HCT116 (cell line): ENCODE data around the gene TMEM115. TPM values are rescaled to one million over a fixed set of nuclear protein-coding genes. Genes with fewer than 3 reads are reported as not detected.

Source experiments
- ATAC-seq: fragments of 200-7000 bp; cut with Tn5 transposase; 2 replicates; pipeline ENCODE4 v1.9.1; 2020; ENCODE audit warnings: mild to moderate bottlenecking, moderate library complexity
- BruUV-seq: library from RNA; stranded (reverse); fragments of 400-500 nt; replicated peaks from 2 replicates; lab custom pipeline; 2021; lab: Mats Ljungman, UMichigan
- CTCF ChIA-PET: fragments of 300-600 bp; sonication (Branson Sonifier 250); formaldehyde crosslinking; loops from one replicate; lab custom pipeline; 2021; ENCODE audit warnings: antibody characterized with exemption; lab: Charles Lee
- POLR2A ChIA-PET: fragments of 300-600, 350-600 bp; sonication (Branson Sonifier 250); formaldehyde crosslinking; loops from one replicate; lab custom pipeline; 2021; ENCODE audit warnings: antibody characterized with exemption; lab: Charles Lee
- RAD21 ChIA-PET, 2 experiments: fragments of 300-600 bp; sonication (Branson Sonifier 250); formaldehyde crosslinking; loops; one replicate each; lab custom pipeline; 2023; ENCODE audit warnings: low total read pairs in 2 of 2; ENCODE audit not compliant: uncharacterized antibody in 2 of 2, unreplicated experiment in 2 of 2, low non-redundant PET in 1 of 2; lab: Charles Lee
- DNase-seq: peaks from one replicate; pipeline ENCODE4 v3.0.0-alpha.2; 2010; ENCODE audit warnings: low read depth, low spot score
- H2AFZ ChIP-seq: fragments of 200-600 bp; shearing (Covaris generic), sonication (generic); 2 replicates; pipeline ENCODE4 v1.6.1; 2017; ENCODE audit warnings: low read depth, mixed run types, mixed read lengths, antibody characterized with exemption, low read length; ENCODE audit not compliant: poor library complexity, severe bottlenecking
- H3K27ac ChIP-seq: 2 replicates; pipeline ENCODE4 v1.5.1; 2012; ENCODE audit warnings: low read depth, low read length
- H3K27me3 ChIP-seq: fragments of 200-600 bp; sonication (generic); 2 replicates; pipeline ENCODE4 v1.6.1; 2016; ENCODE audit warnings: mixed run types, low read length, mixed read lengths; ENCODE audit not compliant: insufficient read depth
- H3K36me3 ChIP-seq, 2 experiments: fragments of 200-500 bp in 1 of 2; fragments of 200-600 bp in 1 of 2; sonication (Bioruptor generic) in 1 of 2; sonication (generic) in 1 of 2; 2 replicates each; pipeline versions ENCODE4 v1.5.1 to v1.6.1; 2014 to 2016; ENCODE audit warnings: low read length in 2 of 2, inconsistent platforms in 1 of 2, mixed read lengths in 1 of 2, mixed run types in 1 of 2; ENCODE audit not compliant: insufficient read depth in 2 of 2, control insufficient read depth in 1 of 2
- H3K4me1 ChIP-seq, 2 experiments: fragments of 200-600 bp in 1 of 2; sonication (generic) in 1 of 2; 2 replicates each; pipeline versions ENCODE4 v1.5.1 to v1.6.1; 2012 to 2017; ENCODE audit warnings: low read length in 2 of 2, inconsistent platforms in 1 of 2, mild to moderate bottlenecking in 1 of 2, mixed read lengths in 1 of 2, mixed run types in 1 of 2, moderate library complexity in 1 of 2; ENCODE audit not compliant: insufficient read depth in 2 of 2, control insufficient read depth in 1 of 2
- H3K4me2 ChIP-seq: fragments of 200-600 bp; sonication (generic); 2 replicates; pipeline ENCODE4 v1.6.1; 2017; ENCODE audit warnings: mixed run types, low read length, mixed read lengths
- H3K4me3 ChIP-seq, 2 experiments: fragments of 200-600 bp in 1 of 2; sonication (generic) in 1 of 2; replicated peaks in 1 of 2; 2 replicates each; pipeline ENCODE4 v1.5.1; 2011 to 2016; ENCODE audit warnings: low read length in 2 of 2, control low read depth in 1 of 2, low read depth in 1 of 2, mild to moderate bottlenecking in 1 of 2, mixed read lengths in 1 of 2, mixed run types in 1 of 2
- H3K79me2 ChIP-seq: fragments of 200-600 bp; sonication (generic); 2 replicates; pipeline ENCODE4 v1.6.1; 2017; ENCODE audit warnings: mild to moderate bottlenecking, mixed run types, low read length, moderate library complexity, mixed read lengths; ENCODE audit not compliant: insufficient read depth
- H3K9ac ChIP-seq: fragments of 200-600 bp; sonication (generic); 2 replicates; pipeline ENCODE4 v1.6.1; 2016; ENCODE audit warnings: low read length, mixed read lengths
- H3K9me2 ChIP-seq: fragments of 200-600 bp; sonication (generic), shearing (Covaris generic); 2 replicates; pipeline ENCODE4 v1.6.1; 2017; ENCODE audit warnings: mixed run types, mild to moderate bottlenecking, moderate library complexity; ENCODE audit not compliant: insufficient read depth
- H3K9me3 ChIP-seq, 2 experiments: fragments of 200-500 bp in 1 of 2; fragments of 200-600 bp in 1 of 2; sonication (Bioruptor generic) in 1 of 2; sonication (generic) in 1 of 2; 2 replicates each; pipeline ENCODE4 v1.6.1; 2014 to 2017; ENCODE audit warnings: low read length in 2 of 2, mixed read lengths in 2 of 2, inconsistent platforms in 1 of 2, low read depth in 1 of 2, mild to moderate bottlenecking in 1 of 2, mixed run types in 1 of 2, moderate library complexity in 1 of 2; ENCODE audit not compliant: control insufficient read depth in 1 of 2, insufficient read depth in 1 of 2
- H4K20me1 ChIP-seq: fragments of 200-600 bp; sonication (generic), shearing (Covaris generic); 2 replicates; pipeline ENCODE4 v1.6.1; 2017; ENCODE audit warnings: mixed run types, mild to moderate bottlenecking, moderate library complexity; ENCODE audit not compliant: insufficient read depth
- CBX3 ChIP-seq: IDR thresholded peaks from 2 replicates; pipeline ENCODE4 v1.6.1; 2012; ENCODE audit warnings: low read depth
- EZH2phosphoT487 ChIP-seq: fragments of 200-600 bp; IDR thresholded peaks from 2 replicates; pipeline ENCODE4 v1.6.1; 2018; ENCODE audit warnings: antibody characterized with exemption, borderline replicate concordance
- FOSL1 ChIP-seq: IDR thresholded peaks from 2 replicates; pipeline ENCODE4 v1.6.1; 2012; ENCODE audit warnings: low read depth
- ZFX ChIP-seq: fragments of 450-650 bp; IDR thresholded peaks from 2 replicates; pipeline ENCODE4 v1.6.1; 2017
- intact Hi-C: fragments of 100-400 bp; cut with micrococcal nuclease; formaldehyde crosslinking; loops from 2 replicates; pipeline ENCODE4 v1.10.0; 2022
- total RNA-seq: library from RNA; stranded (reverse); gene quantifications from one replicate; pipeline ENCODE4 v1.2.1, GENCODE V29; 2021; ENCODE audit not compliant: unreplicated experiment
- TF ChIP-seq, protein P1 (sequence below): IDR thresholded peaks from 2 replicates; pipeline ENCODE4 v1.6.1; 2012; ENCODE audit warnings: low read depth
- TF ChIP-seq, protein P2 (sequence below): IDR thresholded peaks from 2 replicates; pipeline ENCODE4 v1.6.1; 2012

The TMEM115 gene
- total RNA-seq, 1 experiment from 2014 or later = 24.6 TPM

DNA sequence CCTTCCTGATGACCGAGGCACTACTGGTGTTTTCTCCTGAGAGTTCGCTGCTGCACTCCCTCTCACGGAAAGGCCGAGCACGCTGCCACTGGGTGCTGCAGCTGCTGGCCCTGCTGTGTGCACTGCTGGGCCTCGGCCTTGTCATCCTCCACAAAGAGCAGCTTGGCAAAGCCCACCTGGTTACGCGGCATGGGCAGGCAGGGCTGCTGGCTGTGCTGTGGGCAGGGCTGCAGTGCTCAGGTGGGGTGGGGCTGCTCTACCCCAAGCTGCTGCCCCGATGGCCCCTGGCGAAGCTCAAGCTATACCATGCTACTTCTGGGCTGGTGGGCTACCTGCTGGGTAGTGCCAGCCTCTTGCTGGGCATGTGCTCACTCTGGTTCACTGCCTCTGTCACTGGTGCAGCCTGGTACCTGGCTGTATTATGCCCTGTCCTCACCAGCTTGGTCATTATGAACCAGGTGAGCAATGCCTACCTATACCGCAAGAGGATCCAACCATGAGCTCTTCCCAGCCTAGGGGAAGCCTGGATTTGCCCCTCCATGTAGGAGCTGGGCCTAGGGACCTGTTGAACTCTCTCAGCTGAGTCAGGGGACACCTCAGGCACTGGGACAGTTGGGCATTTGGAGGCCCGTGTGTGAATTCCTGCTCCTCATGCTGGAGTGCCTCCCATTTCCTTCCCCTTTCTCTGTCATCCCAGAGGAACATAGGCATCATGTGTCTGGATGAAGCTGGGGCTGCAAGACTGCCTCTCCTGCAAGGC, 5.9 kb downstream of the TMEM115 start:
- H3K9me2 ChIP-seq = no peaks in the 10 kb centered on the region
- no peak for ATAC-seq
- intact Hi-C loops = loop anchor here (10.0 kb wide), 1 partner anchor 1031 kb away; the partner anchor contains the start of gene MANF
- no peaks in the 10 kb centered on the region for H3K9me3 ChIP-seq
- H3K27ac ChIP-seq = peak overlapping the region; percentile 21; the same call in 1 of the 2 replicates
- ChIA-PET RAD21 (no interaction called here), CTCF (interaction anchor here (1.0 to 2.0 kb wide), 5 partner anchors 12 to 189 kb away, joined by 3 to 8 read pairs (median 3); no protein-coding TSS in a partner anchor), POLR2A (interaction anchor here (1.1 kb wide), 1 partner anchor 16 kb away, joined by 3 read pairs; no protein-coding TSS in a partner anchor)
- no peaks in the 10 kb centered on the region for H3K27me3 ChIP-seq
- H3K4me1 ChIP-seq = peaks cover 12 to 44% of the 10 kb centered on the region in 2 experiments; a peak in 3 of 4 replicates
- H3K9ac ChIP-seq = no peak overlapping the region
- BruUV-seq = no TSS peak
- no peak overlapping the region for H3K4me2 ChIP-seq
- H3K4me3 ChIP-seq = no peak overlapping the region
- no peak overlapping the region for H2AFZ ChIP-seq
- DNase-seq = no peak
- TF ChIP-seq CBX3 (no peak), EZH2phosphoT487 (no peak), FOSL1 (no peak), ZFX (no peak)
- TF ChIP-seq, protein P1, sequence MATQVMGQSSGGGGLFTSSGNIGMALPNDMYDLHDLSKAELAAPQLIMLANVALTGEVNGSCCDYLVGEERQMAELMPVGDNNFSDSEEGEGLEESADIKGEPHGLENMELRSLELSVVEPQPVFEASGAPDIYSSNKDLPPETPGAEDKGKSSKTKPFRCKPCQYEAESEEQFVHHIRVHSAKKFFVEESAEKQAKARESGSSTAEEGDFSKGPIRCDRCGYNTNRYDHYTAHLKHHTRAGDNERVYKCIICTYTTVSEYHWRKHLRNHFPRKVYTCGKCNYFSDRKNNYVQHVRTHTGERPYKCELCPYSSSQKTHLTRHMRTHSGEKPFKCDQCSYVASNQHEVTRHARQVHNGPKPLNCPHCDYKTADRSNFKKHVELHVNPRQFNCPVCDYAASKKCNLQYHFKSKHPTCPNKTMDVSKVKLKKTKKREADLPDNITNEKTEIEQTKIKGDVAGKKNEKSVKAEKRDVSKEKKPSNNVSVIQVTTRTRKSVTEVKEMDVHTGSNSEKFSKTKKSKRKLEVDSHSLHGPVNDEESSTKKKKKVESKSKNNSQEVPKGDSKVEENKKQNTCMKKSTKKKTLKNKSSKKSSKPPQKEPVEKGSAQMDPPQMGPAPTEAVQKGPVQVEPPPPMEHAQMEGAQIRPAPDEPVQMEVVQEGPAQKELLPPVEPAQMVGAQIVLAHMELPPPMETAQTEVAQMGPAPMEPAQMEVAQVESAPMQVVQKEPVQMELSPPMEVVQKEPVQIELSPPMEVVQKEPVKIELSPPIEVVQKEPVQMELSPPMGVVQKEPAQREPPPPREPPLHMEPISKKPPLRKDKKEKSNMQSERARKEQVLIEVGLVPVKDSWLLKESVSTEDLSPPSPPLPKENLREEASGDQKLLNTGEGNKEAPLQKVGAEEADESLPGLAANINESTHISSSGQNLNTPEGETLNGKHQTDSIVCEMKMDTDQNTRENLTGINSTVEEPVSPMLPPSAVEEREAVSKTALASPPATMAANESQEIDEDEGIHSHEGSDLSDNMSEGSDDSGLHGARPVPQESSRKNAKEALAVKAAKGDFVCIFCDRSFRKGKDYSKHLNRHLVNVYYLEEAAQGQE = no peak
- TF ChIP-seq, protein P2, sequence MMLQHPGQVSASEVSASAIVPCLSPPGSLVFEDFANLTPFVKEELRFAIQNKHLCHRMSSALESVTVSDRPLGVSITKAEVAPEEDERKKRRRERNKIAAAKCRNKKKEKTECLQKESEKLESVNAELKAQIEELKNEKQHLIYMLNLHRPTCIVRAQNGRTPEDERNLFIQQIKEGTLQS = no peak
- H3K36me3 ChIP-seq = peaks cover 14 to 32% of the 10 kb centered on the region in 2 experiments; a peak in 3 of 4 replicates
- H3K79me2 ChIP-seq = peaks cover 53% of the 10 kb centered on the region
- H4K20me1 ChIP-seq = no peaks in the 10 kb centered on the region
